HG03469 (cell line): Measurements from ENCODE around the gene TPCN1.
"Not testable (repeated sequence)": the region's sequence is repeated elsewhere in the genome, so short reads cannot be mapped to it uniquely, and the experiment has no call there.

Experiments used
- ATAC-seq: cut with Tn5 transposase; IDR thresholded peaks from one replicate; pipeline ENCODE4 v1.9.1; 2021; ENCODE audit warnings: mild to moderate bottlenecking, moderate library complexity, moderate number of reproducible peaks; ENCODE audit not compliant: unreplicated experiment

The TPCN1 gene

DNA sequence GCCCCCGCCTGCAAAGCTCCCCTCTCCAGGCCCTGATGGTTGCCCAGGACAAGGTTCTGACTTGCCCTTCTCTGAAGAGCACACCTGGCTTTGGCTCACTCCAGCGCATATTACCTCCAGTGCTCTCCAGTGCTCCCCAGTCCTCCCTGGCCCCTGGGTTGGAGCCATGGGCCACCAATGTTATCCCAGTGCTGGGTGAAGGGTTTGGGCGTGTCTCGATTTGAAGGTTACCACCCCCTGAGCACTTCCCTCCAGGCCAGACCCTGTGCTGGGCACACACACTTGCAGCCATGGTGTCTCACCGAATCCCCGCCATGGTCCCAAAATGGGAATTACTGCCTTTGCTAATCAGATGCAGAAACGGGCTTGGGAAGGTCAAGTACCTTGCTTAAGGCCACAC, 24.7 kb upstream of the TPCN1 start:
- ATAC-seq, result no peak

DNA sequence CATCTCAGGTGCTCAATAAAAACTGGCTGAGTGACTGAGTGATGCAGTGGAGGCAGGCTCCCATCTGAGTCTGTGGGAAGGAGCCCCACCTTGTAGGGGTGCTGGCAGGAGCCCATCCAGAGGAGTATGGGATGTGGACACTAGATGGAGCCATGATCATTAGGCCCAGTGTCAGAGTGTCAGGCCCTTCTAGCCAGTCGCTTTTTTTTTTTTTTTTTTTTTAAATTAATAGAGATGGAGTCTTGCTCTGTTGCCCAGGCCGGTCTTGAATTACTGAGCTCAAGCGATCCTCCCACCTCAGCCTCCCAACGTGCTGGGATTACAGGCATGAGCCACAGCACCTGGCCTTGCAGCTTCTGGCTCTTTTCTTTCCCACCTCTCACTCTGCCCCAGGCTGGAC, 24.3 kb upstream of the TPCN1 start:
- ATAC-seq, result peak; percentile 48

- ATAC-seq, result no peak
Observed at GRCh38 chr12:113197518-113198077, 23.7 kb upstream of the TPCN1 start.

DNA sequence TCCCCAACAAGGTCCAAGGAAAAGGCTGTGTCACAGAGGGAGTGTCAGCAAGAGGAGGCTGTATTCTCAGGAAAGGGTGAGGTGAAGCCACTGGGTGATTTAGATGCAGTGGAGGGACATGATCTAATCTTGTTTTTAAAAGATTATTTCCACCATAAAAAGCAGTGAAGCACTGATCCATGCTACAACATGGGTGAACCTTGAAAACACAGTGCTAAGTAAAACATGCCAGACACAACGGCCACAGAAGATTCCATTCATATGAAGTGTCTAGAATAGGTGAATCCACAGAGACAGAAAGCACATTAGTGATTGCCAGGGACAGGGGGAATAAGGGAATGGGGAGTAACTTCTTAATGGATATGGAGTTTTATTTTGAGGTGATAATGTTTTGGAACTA, 23.0 kb upstream of the TPCN1 start:
- no peak for ATAC-seq

GRCh38 chr12:113200021-113200797, 21.1 kb upstream of the TPCN1 start:
- ATAC-seq, result no peak

DNA sequence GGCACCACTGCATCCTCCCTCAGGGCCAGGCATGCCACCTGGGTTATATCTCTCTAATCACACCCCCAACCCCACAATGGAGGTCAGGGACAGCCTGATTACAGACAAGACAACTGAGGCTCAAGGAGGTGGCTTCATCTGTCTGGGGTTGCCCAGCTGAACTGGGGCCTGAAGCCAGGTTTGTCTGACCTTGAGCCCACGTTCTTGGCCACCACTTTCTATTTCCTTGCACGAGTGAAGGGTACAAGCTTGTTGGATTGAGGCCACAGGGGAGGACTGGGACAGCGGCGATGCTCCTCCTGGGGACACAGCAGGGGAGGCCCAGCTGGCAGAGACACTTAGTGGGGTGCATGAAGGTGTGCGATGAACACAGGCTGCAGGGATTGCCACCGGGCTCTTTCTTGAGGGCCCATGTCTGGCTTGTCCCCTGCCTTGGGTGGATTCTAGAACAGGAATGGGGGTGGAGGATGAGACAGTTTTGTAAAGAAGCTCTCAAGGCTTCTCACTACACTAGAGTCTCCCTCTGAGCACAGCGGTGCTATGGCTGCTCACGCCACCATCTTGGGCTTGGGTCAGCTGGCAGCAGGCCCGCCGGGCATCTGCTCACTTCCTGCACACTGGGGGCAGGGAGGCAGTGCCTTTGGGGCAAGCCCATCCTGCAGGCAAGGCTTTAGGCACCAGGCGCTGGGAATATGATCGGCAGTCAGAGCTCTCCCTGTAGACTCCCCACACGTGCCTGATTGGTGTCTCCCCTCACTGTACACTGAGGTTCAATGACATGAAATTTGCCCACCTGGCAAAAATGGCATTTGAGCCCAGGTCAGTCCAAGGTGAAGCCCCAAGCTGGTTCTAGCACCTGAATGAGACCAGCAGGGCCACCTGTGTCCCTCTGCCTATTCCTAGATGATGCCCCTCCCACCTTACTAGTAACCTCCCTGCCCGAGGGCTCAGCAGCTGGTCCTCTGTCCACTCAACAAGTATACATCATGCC, 19.8 kb upstream of the TPCN1 start:
- ATAC-seq, result no peak

DNA sequence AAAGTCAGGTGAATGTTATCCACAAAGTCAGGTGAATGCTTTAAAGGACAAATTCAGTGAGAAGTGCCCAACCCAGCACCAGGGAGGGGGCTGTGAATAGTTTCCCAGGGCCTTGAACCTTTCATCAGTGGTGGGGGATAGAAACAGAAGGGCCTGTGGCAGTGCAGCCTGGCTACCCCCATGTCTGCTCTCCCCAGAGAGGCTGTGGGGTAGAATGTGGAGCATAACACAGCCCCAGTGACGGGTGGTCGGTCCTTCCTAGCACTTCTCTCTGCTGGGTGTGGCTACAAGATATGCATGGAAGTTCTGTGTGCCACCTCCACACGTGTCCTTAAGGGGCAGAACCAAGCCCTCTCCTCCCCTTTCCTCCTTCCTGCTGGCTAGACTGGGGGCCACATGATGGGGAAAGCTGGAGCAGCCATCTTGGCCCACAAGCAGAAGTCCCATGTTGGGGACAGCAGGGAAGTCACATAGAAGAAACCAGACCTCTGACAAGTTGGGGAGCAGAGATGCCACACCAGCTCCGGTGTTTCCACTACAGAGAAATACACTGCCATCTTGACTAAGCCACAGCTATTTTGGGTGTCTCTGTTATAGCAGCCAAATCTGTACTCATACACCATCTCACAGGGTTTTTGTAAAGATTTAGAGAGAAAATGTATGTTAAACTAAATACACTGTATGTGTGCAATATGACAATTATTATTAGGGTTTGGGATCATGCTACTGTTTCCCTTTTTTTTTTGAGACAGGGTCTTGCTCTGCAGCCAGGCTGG, 18.8 kb upstream of the TPCN1 start:
- no peak for ATAC-seq

GRCh38 chr12:113203852-113204760, 17.2 kb upstream of the TPCN1 start:
- ATAC-seq, result no peak

DNA sequence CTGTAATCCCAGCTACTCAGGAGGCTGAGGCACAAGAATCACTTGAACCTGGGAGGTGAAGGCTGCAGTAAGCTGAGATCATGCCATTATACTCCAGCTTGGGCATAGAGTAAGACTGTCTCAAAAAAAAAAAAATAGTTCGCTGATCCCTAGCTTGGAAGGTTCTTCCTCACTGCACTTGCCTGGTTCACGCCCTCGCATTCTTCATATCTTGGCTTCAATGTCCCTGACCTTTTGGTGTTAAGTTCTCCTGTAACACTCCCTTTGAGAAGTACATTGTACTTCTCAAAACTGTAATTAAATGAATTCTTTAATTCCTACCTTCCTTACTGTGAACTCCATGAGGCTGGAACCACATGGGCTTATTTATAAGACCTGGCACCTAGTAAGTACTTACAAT, 16.5 kb upstream of the TPCN1 start:
- no peak for ATAC-seq

- not testable (repeated sequence) for ATAC-seq
Observed at GRCh38 chr12:113206802-113207201, 14.5 kb upstream of the TPCN1 start.

DNA sequence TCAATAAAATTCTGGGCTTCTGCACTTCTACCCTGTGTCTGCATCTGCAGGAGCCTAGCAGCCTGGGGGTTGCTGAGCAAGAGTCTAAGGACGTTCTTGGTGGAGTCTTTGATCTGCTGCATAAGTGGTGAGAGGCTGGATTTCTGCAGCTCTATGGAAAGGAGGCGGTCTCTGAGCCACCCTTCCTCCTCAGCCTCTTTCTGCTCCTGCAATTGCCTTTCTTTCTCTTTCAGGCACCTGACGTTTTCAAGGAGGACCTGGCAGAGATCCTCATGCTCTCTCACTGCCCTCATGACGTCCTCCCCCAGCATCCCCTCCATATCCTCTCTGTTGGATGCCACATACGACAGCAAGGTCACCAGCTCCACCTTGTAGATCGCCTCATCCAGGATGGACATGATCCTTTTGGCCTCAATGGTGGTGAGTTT, 13.6 kb upstream of the TPCN1 start:
- ATAC-seq, result no peak

- ATAC-seq, result peak; percentile 68
Observed at GRCh38 chr12:113208041-113208934, 13.0 kb upstream of the TPCN1 start.

- no peak for ATAC-seq
Observed at GRCh38 chr12:113211160-113211559, 10.1 kb upstream of the TPCN1 start.

- ATAC-seq, result peak; percentile 36
Observed at GRCh38 chr12:113214895-113215400, 6.3 kb upstream of the TPCN1 start.

GRCh38 chr12:113216027-113216426, 5.2 kb upstream of the TPCN1 start:
- ATAC-seq, result no peak

- ATAC-seq, result no peak
Observed at GRCh38 chr12:113220593-113221180, 577 bp upstream of the TPCN1 start.

DNA sequence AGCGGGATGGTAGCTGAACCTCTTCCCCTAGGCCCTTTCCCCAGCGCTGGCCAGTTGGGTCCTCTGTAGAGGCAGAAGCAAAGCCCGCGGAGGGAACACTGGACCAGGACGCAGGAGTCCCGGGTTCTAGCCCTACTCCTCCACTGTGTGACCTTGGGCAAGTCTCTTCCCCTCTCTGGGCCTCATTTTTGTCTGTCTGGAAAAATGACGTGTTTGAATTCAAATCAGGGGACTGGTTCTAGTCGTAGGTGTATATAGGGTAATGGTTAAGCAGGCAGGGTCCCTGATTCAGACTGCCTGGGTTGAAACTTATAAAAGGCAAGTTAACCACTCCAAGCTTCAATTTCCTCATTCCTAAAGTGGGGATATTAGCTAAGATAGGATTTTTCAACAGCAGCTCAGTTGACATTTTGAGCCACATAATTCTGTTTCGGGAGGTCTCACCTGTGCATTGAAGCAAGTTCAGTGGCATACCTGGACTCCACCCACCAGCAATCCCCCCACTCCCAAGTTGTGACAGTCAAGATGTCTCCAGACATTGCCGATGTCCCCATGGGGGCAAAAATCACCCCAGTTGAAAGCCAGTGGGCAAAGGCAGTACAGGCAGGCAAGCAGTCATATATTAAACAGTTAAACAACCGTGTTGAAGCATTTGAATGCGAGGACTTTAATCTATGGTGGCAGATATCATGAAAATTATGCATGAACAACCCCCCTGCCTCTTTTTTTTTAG, 899 bp downstream of the TPCN1 start:
- no peak for ATAC-seq
